Activated B cell treated with CpG ODN at 0.5 μM for 24 hours (primary cell): Measurements from ENCODE around the gene FPGT. TPM values are rescaled to one million over a fixed set of nuclear protein-coding genes. Genes with fewer than 3 reads are reported as not detected.

ENCODE experiments used
- ATAC-seq: fragments of 200-7000 bp; cut with Tn5 transposase; one replicate; pipeline ENCODE4 v1.10.0; 2021; ENCODE audit warnings: low read depth, mild to moderate bottlenecking, moderate library complexity
- CTCF ChIA-PET: fragments of 350-600 bp; sonication (Branson Sonifier 250); formaldehyde crosslinking; loops from one replicate; lab custom pipeline; 2021; ENCODE audit warnings: antibody characterized with exemption; lab: Charles Lee
- POLR2A ChIA-PET: fragments of 350-600 bp; sonication (Branson Sonifier 250); formaldehyde crosslinking; loops from one replicate; lab custom pipeline; 2021; ENCODE audit warnings: antibody characterized with exemption; lab: Charles Lee
- DNase-seq: peaks from one replicate; pipeline ENCODE4 v3.0.0; 2022
- H3K27ac Mint-ChIP-seq: one replicate; pipeline ENCODE4 v1.8.0; 2020; ENCODE audit warnings: mixed read lengths
- H3K27me3 Mint-ChIP-seq: one replicate; pipeline ENCODE4 v1.8.0; 2021; ENCODE audit warnings: mixed read lengths
- H3K36me3 Mint-ChIP-seq: one replicate; pipeline ENCODE4 v1.8.0; 2021; ENCODE audit warnings: low read depth, mixed read lengths
- H3K4me1 Mint-ChIP-seq: one replicate; pipeline ENCODE4 v1.8.0; 2021; ENCODE audit warnings: mixed read lengths
- H3K4me3 Mint-ChIP-seq: one replicate; pipeline ENCODE4 v1.8.0; 2020; ENCODE audit warnings: mild to moderate bottlenecking, mixed read lengths
- H3K9me3 Mint-ChIP-seq: one replicate; pipeline ENCODE4 v1.8.0; 2020; ENCODE audit warnings: mixed read lengths
- CTCF ChIP-seq: fragments of 200-600 bp; IDR thresholded peaks from one replicate; pipeline ENCODE4 v1.8.0; 2022; ENCODE audit warnings: antibody characterized with exemption, mild to moderate bottlenecking
- intact Hi-C: fragments of 100-400 bp; cut with micrococcal nuclease; formaldehyde crosslinking; loops from one replicate; pipeline ENCODE4 v1.15.1; 2024
- total RNA-seq: library from RNA; stranded (reverse); gene quantifications from 2 replicates; pipeline ENCODE4 v1.2.3, GENCODE V29; 2022

FPGT gene
- total RNA-seq, 1 donor from 2014 or later, result 10.1 TPM

- Mint-ChIP-seq H3K36me3 (no peaks in the 10 kb centered on the region), H3K27me3 (no peaks in the 10 kb centered on the region), H3K4me1 (no peaks in the 10 kb centered on the region), H3K27ac (no peak overlapping the region), H3K9me3 (peaks cover 3% of the 10 kb centered on the region), H3K4me3 (no peak overlapping the region)
- ATAC-seq (no peak), DNase-seq (no peak)
- no peak for TF ChIP-seq CTCF
- ChIA-PET CTCF (no interaction called here), POLR2A (no interaction called here)
- intact Hi-C loops, result no loop called here
Measured at GRCh38 chr1:74236440-74236839, 38.4 kb downstream of the FPGT start.

- POLR2A ChIA-PET, result no interaction called here
- ATAC-seq (no peak), DNase-seq (no peak)
- Mint-ChIP-seq H3K27ac (no peak overlapping the region), H3K9me3 (peaks cover 3% of the 10 kb centered on the region), H3K4me1 (no peaks in the 10 kb centered on the region), H3K36me3 (no peaks in the 10 kb centered on the region), H3K27me3 (no peaks in the 10 kb centered on the region), H3K4me3 (no peak overlapping the region)
- TF ChIP-seq CTCF, result no peak
- CTCF ChIA-PET, result no interaction called here
- intact Hi-C loops, result no loop called here
Measured at GRCh38 chr1:74237035-74237434, 39.0 kb downstream of the FPGT start.

GRCh38 chr1:74237787-74238186 is 39.7 kb downstream of the FPGT start:
- CTCF ChIA-PET, result no interaction called here
- no peaks in the 10 kb centered on the region for H3K27me3 Mint-ChIP-seq
- no peaks in the 10 kb centered on the region for H3K9me3 Mint-ChIP-seq
- no peak overlapping the region for H3K4me3 Mint-ChIP-seq
- H3K4me1 Mint-ChIP-seq, result no peaks in the 10 kb centered on the region
- ATAC-seq (no peak), DNase-seq (no peak)
- intact Hi-C loops, result no loop called here
- POLR2A ChIA-PET, result no interaction called here
- TF ChIP-seq CTCF, result no peak
- H3K36me3 Mint-ChIP-seq, result no peaks in the 10 kb centered on the region
- H3K27ac Mint-ChIP-seq, result no peak overlapping the region

GRCh38 chr1:74245168-74245772 is 47.2 kb downstream of the FPGT start:
- Mint-ChIP-seq H3K27me3 (no peaks in the 10 kb centered on the region), H3K36me3 (no peaks in the 10 kb centered on the region), H3K9me3 (peaks cover 4% of the 10 kb centered on the region), H3K4me1 (no peaks in the 10 kb centered on the region), H3K27ac (no peak overlapping the region), H3K4me3 (no peak overlapping the region)
- ATAC-seq (no peak), DNase-seq (no peak)
- intact Hi-C loops, result no loop called here
- ChIA-PET POLR2A (no interaction called here), CTCF (no interaction called here)
- no peak for TF ChIP-seq CTCF

- Mint-ChIP-seq H3K9me3 (peaks cover 4% of the 10 kb centered on the region), H3K27me3 (no peaks in the 10 kb centered on the region), H3K36me3 (no peaks in the 10 kb centered on the region), H3K4me1 (no peaks in the 10 kb centered on the region), H3K27ac (no peak overlapping the region), H3K4me3 (no peak overlapping the region)
- intact Hi-C loops, result no loop called here
- CTCF ChIA-PET, result no interaction called here
- no peak for TF ChIP-seq CTCF
- no peak for ATAC-seq
- POLR2A ChIA-PET, result no interaction called here
- DNase-seq, result no peak
Measured at GRCh38 chr1:74246315-74246714, 48.3 kb downstream of the FPGT start.
